ENCODE data around the gene CDKN2B-AS1.

The CDKN2B-AS1 gene

GRCh38 chr9:22008384-22008716 lies 13.8 kb downstream of the CDKN2B-AS1 start:
- no peak for DNase-seq

DNA sequence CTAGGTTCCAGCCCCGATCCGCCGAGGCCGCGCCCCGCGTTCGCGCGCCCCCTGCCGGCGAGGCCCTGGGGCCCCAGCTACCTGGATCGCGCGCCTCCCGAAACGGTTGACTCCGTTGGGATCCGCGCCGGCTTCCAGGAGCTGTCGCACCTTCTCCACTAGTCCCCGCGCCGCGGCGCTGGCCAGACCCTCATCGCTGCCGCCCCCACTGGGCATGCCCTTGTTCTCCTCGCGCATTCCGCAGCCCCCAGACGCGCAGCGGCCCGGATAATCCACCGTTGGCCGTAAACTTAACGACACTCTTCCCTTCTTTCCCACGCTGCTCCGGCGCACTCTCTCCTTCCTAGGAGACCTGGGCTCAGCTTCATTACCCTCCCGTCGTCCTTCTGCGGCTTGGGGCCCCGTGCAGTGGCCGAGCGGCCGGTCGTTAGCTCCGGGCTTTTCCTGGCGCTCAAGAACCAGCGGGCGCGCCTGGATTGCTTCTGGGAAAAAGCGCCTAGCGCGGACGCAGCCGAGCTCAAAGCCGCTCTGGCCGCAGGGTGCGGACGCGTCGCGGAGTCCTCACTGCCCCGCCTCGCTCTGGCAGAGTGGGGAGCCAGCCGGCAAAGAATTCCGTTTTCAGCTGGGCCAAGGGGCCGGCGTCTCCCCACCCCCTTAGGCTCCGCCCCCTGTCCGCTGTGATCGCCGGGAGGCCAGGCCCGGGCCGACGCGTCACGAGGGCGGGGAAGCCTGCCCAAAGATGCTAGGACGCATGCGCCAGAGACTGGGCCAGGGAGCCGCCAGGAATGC lies 14.3 kb downstream of the CDKN2B-AS1 start, which contains the start of gene CDKN2B:
Gene CDKN2B (minus strand): TSS at position 589 of the 789 bp plus-strand sequence. CDS start 352 bp downstream, at position 237.
- DNase-seq = peak; percentile 70

DNA sequence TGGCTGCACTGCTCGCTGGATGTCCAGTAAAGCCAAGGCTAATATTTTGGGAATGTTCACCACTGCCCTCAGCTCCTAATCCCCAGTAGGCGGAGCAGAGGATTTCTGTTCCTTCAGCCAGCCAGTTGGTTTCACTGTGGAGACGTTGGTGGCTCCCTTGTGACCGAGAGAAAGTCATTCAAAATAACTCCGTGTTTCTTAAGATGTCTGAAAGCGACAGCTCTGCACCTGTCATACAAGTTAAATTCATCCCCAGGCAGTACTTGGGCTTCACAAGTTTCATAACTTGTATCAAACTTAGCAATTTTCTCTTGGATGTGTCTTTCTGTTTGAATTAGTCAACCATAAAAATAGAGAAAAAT lies 14.9 kb downstream of the CDKN2B-AS1 start:
- DNase-seq = no peak

DNA sequence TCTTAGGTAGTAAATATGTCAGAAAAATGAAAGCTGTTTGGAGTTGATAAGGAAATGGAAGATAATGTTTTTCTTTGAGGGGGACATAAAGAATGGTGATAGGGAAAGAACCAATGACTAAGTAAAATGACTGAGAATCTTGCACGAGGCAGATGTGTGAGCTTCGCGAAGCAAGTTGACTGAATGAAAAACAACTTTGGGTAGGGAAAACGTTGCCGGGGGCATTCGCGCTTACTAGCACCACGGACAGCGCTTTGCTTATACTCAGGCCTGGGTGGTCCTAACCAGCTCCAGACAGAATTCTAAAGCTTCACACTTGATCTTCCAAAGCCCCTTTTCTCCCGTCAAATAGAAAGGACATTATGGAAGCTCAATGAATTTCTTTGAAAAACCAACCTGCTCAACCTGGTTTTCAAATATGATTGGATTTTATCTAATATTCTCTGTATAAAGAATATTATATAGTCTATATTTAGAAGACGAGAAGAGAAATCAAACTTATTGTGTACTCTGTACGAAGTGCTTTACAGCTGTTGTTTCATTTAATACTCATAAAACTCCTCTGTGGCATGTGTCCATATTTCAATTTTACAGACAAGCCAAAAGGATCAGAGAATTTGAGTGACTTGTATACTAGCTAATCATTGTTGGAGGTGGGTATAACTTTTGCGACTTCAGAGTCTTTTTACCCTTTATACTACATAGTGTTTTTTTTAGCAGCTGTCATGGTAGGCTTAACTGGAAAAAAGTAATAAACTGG lies 16.5 kb downstream of the CDKN2B-AS1 start:
- DNase-seq = no peak

DNA sequence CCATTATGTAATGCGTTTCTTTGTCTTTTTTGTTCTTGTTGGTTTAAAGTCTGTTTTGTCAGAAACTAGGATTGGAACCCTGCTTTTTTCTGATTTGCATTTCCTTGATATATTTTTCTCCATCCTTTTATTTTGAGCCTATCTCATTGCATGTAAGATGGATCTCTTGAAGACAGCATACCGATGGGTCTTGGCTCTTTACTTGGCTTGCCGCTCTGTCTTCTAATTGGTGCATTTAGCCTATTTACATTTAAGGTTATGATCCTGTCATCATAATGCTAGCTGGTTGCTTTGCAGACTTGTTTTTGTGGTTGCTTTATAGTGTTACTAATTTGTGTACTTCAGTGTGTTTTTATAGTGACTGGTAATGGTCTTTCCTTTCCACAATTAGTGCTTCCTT lies 27.8 kb downstream of the CDKN2B-AS1 start:
- DNase-seq = no peak

DNA sequence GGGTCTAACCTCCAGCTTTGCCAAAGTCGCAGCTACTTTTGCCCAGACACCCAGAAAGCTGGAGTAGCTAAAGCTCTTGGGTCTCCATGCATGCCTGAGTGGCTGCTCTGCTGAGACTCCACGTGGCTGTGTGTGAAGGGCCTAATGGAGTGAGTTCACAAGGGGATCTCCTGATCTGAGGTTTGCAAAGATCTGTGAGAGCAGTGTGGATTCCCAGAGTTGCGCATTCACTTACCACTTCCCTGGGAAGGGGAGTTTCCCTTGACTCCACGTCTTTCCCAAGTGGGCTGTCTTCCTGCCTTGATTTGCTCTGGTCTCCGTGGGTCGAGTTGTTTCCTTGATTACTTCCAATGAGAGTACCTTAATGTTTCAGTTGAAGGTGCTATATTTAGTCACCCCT lies 32.1 kb downstream of the CDKN2B-AS1 start:
- no peak for DNase-seq

- DNase-seq = no peak
Observed at GRCh38 chr9:22028394-22028793, 33.8 kb downstream of the CDKN2B-AS1 start.

DNA sequence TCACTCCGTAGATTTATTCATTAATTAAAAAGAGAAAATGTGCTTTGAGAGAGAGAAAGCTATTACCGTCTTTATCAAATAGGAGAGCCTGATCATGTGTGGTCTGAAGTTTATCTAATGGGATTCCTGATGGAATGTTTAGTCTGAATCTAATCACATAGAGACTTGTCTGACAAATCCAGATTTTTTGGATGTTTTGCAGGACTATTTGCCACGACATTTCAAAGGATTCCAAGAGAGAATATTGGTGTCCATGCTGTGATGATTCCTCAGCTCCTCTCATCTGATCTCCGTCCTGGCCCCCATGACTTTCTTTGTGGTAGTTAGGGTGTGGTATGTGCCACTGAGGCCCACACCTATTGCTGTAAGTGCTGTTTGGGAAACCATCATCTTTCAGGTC lies 34.6 kb downstream of the CDKN2B-AS1 start:
- DNase-seq = no peak

- no peak for DNase-seq
Observed at GRCh38 chr9:22030101-22030598, 35.6 kb downstream of the CDKN2B-AS1 start.

DNA sequence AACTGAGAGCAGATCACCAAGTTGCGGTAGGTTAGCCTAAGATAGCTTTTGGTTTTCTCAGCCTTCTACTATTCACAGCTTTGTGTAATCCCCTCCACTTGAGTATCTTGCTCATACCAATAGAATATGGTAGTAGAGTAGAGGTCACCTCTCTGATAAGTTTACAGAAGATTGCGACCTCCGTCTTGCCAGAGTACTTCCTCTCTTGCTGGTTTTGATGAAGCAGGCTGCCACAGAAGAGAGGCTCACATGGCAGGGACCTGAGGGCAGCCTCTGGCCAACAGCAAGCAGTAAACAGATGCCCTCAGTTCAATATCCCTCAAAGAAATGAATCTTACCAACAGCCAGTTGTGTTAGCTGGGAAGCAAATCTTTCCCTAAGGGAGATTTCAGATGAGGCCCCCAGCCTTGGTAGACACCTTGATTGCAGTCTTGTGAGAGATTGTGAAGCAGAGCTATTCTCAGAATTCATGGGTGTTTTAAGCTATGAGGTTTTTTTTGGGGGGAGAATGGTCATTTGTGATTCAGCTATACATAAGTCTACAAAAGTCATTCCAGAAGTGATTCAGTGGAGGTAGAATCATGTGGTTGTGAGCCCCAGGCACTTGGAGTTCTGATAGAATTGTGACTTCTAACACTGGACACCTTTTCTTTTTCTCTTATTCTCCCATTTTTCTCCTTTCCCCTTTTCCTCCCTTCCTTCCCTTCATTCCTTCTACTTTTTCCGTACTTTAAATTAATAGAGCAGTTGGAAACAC lies 37.2 kb downstream of the CDKN2B-AS1 start:
- no peak for DNase-seq

GRCh38 chr9:22033012-22033630 lies 38.5 kb downstream of the CDKN2B-AS1 start:
- no peak for DNase-seq

DNA sequence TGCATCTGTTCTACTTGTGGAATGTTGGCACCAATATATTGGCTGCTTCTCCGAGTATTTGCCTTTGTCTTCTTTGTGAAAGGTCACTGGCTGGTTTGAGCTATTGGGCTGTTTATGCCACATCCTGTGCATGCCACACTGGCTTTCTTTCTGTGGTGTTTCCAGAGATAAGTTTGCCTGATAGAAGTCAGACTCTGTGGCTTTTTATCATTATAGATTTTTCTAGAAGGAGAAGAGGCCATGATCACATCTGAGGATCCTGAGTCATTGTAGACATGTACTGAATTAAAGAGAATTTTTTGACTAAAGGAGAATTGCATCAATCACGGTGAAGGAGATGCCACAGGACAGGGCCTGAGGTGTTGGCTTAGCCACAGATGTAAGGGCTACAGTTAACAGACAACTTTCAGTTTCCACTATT lies 41.0 kb downstream of the CDKN2B-AS1 start:
- no peak for DNase-seq

- DNase-seq = no peak
Observed at GRCh38 chr9:22036866-22037626, 42.5 kb downstream of the CDKN2B-AS1 start.

DNA sequence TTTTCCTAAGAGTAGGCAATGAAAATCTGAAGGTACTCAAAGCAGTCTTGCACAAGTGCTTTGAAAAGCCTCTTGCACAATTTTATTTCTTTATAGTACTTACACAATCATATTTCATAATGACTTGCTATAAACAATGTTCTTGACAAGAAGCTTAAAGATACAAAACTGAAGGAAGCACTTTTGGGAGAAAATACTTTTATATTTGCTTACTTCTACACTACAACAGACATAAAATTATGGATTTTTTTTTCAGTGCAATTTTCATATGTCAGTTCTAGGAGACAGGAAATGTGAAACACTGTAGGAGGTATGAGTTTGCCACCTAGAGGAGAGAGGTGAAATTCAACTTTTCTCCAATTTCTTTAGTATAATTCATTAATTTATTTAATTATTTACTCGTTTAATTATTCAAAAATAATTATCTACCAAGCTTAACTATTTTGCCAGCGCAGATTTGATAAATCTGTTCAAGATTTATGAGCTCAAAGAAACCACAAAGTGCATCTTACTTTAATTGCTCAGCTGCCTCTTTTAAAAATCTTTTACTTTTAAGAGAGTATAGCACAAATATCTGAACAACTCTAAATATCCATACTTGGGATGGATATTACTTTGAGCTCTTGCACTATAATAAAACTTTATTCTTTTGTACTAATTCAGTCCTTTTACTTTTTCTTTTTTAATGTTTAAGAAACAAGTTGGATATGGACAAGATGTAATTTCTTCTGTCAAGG lies 43.5 kb downstream of the CDKN2B-AS1 start:
- DNase-seq = no peak

- DNase-seq = no peak
Observed at GRCh38 chr9:22039258-22039657, 44.7 kb downstream of the CDKN2B-AS1 start.

- DNase-seq = no peak
Observed at GRCh38 chr9:22040760-22041159, 46.2 kb downstream of the CDKN2B-AS1 start.

DNA sequence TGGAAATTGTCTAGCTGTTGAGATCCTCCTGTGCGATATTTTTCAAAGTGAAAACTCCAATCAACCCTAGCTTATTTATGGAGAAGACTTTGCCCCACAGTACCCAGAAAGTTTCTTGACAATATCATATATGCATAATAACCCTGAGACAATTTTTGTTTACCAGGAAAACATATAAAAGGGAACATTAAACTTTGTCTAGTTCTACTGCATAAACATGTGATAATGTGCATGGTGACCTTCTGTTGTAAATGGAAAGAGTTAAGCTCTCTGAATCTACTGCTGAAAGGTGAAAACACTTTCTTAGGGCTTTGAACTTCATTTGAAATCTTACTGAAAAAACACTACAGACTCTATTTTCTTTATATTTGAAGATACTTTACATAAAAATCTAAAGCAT lies 46.8 kb downstream of the CDKN2B-AS1 start:
- no peak for DNase-seq

- DNase-seq = no peak
Observed at GRCh38 chr9:22041775-22042174, 47.2 kb downstream of the CDKN2B-AS1 start.

DNA sequence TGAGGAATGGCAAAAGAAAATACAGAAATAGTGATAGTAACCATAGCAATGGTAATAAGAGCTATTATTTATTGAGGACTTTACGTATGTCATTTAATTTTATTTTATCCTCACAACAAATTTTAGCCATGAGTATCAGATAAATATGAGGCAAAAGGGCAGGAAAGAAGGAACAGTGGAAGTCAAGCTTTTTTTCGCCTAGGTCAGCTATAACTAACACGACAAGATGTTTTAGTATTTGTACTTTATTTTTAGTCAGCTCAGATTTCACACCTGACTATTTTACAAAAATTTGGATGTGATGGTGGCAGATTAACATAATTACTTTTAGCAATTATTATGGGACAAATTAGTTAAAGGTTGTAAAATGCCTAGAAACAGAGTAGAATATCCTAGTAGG lies 49.3 kb downstream of the CDKN2B-AS1 start:
- DNase-seq = no peak

DNA sequence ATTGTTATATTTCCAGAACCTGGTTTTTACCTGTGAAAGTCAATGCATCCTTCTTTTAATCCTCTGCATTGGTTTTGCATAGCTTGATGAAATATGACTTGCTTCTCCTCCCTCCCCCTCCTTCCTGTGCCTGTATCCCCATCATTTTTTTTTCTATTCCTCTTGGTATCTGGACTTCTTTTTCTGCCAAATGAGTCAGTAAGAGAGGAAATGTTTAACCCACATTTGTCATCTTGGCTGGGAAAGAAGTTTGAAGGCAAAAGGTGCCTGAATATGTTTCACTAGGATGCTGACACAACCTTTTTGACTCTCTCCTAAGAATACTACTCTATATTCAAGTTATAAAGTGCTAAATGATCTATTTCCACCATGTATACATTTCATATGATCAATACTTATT lies 50.0 kb downstream of the CDKN2B-AS1 start:
- no peak for DNase-seq

DNA sequence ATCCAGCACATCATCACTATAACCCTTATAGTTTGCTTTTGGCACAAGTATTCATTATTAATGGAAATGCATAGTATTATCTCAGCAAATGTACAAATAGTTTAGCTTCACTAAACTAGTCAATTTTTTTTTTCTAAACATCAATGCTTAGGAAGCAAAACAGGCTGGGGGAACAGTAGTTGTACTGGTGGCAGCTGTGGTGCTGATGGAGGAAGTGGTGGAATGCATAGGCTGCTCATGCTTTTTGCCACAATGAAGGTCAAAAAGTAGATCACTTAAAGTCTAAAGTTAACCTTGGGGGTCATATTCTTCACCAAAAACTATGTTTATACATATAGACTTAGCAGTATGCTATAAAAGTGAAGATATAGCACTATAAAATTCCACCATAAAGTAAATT lies 50.8 kb downstream of the CDKN2B-AS1 start:
- no peak for DNase-seq

All from NCI-H1436 treated with DMSO at 0.1 percent for 48 hours (cell line).